ENCODE measurements around the gene CDON.

The CDON gene, protein sequence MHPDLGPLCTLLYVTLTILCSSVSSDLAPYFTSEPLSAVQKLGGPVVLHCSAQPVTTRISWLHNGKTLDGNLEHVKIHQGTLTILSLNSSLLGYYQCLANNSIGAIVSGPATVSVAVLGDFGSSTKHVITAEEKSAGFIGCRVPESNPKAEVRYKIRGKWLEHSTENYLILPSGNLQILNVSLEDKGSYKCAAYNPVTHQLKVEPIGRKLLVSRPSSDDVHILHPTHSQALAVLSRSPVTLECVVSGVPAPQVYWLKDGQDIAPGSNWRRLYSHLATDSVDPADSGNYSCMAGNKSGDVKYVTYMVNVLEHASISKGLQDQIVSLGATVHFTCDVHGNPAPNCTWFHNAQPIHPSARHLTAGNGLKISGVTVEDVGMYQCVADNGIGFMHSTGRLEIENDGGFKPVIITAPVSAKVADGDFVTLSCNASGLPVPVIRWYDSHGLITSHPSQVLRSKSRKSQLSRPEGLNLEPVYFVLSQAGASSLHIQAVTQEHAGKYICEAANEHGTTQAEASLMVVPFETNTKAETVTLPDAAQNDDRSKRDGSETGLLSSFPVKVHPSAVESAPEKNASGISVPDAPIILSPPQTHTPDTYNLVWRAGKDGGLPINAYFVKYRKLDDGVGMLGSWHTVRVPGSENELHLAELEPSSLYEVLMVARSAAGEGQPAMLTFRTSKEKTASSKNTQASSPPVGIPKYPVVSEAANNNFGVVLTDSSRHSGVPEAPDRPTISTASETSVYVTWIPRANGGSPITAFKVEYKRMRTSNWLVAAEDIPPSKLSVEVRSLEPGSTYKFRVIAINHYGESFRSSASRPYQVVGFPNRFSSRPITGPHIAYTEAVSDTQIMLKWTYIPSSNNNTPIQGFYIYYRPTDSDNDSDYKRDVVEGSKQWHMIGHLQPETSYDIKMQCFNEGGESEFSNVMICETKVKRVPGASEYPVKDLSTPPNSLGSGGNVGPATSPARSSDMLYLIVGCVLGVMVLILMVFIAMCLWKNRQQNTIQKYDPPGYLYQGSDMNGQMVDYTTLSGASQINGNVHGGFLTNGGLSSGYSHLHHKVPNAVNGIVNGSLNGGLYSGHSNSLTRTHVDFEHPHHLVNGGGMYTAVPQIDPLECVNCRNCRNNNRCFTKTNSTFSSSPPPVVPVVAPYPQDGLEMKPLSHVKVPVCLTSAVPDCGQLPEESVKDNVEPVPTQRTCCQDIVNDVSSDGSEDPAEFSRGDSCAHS (N-terminal part only)

DNA sequence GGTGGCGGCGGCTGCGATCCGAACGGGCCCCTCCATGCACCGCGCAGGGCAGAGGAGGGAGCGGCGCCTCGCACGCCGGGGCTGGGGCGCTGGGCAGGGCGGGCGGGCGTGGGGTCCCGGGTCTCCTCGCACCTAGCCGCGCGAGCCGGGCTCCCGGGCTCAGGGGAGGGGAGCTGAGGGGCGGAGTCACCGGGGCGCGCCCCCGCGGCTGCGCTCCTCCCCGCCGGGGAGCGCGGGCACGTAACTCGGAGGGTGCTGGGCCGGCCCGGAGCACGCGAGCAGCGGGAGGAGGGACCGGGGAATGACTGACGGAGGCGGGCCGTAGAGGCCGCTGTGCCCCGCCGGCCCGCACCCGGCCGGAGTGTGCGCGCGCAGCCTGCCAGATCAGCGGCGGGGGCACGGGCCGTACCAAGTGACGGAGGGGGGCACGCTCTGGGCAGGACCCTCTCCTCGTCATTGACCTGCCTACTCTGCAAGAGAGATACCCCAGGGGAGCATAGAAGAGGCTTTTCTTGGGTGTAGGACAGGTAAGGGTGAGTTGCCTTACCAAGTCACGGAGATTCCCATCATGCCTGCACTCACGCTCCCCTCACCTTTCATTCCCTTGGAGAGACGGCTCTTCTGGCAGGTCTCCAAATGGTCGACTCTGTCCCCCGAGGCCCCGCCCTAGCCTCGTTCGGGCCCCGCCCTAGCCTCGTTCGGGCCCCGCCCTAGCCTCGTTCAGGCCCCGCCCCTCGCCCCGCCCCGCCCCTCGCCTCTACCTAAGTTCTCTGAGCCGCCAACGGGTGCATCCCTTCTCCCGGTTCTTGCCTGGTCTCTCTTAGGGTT, at the start of gene CDON:
TSS of gene CDON (minus strand) at position 188 of the 828 bp plus-strand sequence. CDS start 39,390 bp downstream, outside the sequence.
- DNase-seq: peak; percentile 94

DNA sequence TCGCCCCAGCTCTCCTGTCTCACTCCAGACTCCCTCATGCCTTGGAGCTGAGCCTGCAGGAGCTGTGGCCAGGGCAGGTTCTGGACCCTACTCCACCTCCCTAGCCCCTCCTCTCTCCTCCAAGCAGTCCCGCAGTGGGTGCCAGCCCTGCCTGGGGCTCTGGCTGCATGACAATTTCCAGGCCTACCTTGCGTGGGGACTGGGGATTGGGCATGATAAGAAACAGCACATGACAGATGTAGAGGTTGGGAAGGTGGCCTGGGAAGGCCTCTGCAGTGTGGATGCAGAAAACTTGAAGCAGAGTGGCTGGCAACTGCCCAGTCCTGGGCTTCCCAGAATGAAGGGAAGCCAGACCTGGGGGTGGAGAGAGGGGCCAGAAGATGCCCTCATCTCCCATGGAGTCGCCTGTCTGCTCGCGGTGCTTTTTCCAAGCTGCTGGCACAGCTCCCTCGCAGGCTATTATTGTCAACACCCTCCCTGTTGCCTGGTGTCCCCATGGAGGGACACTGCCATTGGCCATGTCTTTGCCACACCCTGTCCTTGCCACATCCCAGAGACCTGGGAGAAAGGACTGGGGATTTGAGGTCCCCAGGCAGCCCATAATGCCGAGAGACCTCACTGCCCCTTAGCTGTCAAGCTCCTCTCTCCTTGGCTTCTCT, 48.9 kb upstream of the CDON start:
- no peak for DNase-seq

DNA sequence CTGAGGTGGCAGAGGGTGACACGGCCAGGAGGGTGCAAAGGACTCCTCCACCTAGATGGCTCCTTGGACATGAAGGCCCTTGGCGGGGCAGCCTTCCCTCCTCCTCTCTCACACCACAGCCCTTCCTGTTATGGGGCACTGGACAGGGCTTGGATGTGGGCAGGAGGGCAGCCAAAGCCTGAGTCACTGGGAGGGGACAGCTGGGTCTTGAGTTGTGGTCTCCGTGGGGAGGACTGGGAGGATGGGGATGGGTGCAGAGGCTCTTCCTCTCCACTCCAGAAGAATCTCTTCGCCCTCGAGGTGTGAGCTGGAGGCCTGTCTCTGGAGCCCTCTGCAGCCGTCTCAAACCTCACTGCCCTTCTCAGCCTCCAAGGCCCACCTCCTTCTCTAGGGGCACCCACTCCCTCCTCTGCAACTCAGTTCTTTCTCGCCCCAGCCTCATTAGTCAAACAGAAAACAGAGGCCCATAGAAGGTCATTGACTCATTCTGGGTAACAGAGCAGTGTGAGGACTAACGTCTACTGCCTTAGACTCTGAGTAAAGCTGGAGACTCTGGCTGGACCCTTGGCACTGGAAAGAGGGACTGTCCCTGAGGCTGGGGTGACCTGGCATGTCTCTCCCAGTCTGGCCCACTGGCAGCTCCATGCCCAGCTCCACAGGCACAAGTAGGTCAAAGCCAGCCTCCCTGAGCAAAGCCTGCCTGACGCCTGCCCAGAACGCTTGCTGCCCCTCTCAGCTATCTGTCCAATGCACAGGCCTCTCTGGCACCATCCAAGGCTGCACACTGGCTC, 47.5 kb upstream of the CDON start:
- no peak for DNase-seq

DNA sequence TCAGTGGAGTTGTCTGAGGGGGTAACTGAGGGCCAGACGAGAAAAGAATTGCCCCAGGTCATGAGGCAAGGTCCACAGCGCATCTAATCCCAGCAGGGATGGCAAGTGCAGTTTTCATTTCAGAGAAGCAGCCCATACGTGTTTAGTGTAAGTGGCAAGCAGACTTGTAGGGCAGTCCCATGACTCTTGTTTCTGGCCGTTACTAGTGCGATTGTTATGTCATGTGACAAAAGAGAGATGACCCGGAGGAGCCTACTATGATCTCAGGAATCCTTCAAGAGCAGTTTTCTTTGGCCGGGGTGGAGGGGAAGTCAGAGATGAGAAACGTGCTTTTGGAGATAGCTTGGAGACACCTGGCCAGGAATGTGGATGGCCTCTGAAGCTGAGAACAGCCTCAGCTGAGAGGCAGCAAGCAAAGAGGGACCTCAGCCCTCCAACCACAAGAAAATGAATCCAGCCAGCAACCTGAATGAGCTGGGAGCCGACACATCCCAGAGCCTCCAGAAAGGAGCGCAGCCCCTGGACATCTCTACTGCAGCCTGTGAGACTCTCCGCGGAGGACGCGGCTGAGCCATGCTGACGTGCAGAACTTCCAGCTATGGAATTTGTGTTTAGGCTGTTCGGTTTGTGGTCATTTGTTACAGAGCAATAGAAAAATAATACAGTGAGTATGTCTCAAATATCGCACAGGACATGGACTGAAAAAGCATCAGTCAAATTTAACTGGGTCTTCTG, 44.1 kb upstream of the CDON start:
- no peak for DNase-seq

DNA sequence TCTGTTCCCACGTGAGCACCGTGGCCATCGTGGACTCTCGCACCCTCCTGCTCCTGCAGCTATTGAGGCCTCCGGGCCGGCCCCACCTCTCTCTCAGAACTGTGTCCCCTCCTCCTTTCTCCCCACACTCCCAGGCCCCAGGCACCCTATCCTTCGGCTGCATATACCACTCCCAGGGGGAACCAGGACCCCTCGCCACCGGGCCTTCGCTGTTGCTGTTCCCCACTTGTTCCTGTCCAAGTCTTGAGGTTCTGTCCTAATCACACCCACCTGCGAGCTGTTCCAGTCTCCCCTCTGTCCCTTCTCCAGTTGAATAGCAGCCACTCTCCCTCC, 43.0 kb upstream of the CDON start:
- DNase-seq: no peak

DNA sequence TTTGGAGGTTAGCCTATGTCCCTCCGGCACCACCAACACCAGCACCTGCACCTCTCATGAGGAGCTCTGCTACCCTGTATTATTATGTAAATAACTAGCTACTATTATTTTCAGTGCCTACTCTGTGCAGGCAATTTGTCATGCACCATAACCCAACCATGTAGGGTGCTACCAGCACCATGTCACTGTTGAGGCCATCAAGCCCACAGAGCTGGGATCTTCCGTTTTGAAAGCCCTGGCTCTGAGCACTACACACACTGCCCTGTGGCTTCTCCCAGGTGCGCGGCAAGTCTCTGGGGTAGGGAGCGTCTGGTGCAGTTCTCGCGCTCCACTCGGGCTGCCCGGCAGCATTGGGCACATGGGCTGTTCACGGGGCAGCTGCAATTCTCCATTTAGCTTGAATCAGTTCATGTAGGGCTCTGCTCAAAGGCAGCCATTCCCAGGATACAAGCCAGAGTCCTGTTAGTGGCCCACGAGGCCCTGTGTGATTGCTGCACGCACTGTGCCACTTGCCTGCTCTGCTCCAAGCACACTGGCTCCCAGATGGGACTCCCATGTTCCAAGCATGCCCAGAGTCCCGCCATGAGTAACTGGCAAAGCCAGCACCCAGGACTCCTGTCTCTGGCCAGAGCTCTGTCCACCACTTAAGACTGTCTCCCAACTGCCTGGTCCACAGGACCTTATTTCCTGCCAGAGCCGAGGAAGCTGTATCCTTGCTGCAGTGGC, 42.5 kb upstream of the CDON start:
- DNase-seq: no peak

DNA sequence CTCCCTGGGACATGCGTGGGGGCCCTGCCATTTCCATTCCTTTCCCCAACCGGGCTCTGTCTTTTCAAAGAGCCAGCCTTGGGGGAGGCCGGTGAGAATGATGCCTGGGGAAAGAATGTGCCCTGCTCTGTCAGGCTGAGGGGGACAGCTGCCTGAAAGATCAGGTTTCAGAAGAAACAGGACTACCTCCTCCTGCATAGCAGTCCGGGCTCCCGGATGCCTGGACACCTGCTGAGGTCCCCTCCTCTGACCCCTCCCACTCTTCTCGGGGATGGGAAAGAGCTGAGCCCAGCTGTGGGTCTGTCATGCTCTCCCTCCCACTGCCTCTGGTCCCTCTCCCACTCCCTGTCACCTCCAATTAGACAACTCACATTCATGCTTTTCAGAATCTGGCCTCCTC, 41.8 kb upstream of the CDON start:
- no peak for DNase-seq

DNA sequence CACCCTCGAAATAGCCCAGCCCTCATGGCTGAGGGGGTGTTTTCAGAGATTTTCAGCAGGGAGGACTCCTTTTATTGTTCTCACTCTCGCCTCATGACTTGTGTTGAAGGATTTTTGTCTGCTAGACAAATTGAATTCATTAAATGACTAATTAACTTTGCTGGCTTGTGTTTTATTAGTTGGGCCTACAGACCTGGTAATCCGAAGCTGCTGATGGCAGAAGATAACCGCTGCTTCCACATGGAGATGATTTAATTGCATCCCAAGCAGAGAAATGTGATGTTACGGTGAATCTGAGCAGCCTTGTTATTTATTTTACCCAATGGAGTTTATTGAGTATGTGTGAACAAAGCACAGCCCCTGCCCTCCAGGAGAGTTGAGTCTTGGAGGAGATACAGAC, 40.5 kb upstream of the CDON start:
- DNase-seq: no peak

DNA sequence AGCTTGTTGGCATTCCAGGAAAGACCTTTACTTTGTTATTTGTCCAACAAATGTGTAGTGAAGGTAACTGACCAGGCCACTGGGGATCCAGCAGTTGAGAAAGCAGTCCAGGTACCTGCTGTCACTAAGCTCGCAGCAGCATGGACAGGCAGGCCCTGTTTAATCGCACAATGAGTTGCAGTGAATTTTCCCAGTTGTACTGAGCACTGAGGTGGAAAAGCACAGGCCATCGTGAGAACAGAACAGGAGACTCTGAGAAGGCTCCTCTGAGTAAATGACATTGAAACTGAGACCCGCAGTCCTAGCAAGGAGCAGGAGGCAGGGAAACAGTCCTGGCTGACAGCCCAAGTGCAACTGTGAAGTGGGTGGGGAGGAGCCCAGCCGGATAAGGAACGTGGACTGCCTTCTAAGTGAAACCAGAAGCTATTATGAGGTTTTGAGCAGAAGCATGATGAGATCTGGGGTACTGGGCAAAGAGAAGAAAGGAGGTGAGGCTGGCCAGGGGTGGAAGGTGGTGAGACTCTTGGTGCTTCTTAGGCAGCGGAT, 39.8 kb upstream of the CDON start:
- no peak for DNase-seq

DNA sequence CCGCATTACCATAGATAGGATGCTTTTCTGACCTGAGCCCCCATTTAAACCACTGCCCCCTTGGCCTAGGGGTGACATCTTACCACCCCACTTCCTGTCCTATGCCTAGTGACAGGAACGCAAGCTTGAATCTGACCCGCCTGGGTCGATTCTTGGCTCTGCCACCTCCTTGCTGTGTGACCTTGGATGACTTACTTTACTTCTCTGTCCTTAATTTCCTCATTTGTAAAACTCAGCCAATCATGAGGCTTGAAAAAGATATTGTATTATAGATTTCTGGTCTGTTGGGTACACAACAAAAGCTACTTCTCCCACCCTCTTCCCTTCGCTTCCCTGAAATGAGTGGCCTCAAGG, 39.2 kb upstream of the CDON start:
- no peak for DNase-seq

DNA sequence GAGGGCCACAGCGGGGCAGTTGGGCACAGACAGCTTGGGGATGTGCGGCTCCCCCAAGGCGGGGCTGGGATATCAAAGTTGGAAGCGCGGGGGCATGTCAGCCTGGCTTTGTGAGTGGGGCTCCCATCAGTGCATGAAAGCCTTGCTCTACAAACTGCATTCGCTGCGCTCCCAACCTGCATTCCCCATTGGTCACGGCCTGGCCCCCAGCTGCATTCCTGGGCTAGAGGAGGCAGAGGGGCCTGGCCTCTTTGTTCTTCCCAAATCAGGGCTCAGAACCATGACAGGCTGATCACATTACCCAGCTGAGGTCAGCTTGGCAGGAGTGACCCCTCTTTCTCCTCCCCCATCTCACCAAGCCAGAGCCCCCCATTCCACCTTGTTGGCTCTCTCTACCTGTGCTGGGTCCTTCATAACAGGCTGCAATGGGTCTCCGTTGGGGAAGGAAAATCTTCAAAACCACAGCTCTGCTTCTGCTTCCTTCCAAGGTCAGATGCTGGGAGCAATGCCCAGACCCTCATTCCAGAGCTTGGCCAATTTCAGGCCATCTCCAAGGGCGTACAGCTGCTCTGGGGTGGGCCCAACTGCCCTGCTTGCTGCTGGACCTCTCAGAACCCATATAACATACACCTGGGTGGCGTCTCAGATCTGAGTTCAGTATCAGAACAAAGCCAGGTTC, 38.7 kb upstream of the CDON start:
- no peak for DNase-seq

DNA sequence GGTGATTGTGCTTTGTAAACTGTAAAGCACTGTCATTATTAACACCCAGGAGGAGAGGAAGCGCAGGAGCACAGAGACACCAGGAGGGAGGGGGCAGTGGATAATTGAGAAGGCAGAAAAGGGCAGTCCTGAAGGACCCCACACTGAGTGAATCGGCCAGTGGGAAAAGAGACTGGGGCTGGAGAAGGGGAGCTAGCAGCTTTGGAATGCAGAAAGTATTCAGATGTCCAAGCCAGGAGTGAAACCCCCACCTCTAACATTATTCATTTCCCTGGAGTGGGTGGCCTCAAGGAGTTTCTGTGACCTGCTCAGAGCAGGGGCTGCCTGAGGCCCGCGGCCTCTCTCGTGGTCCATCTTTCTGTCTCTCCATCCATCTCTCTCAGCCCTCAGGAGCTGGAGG, 38.0 kb upstream of the CDON start:
- no peak for DNase-seq

DNA sequence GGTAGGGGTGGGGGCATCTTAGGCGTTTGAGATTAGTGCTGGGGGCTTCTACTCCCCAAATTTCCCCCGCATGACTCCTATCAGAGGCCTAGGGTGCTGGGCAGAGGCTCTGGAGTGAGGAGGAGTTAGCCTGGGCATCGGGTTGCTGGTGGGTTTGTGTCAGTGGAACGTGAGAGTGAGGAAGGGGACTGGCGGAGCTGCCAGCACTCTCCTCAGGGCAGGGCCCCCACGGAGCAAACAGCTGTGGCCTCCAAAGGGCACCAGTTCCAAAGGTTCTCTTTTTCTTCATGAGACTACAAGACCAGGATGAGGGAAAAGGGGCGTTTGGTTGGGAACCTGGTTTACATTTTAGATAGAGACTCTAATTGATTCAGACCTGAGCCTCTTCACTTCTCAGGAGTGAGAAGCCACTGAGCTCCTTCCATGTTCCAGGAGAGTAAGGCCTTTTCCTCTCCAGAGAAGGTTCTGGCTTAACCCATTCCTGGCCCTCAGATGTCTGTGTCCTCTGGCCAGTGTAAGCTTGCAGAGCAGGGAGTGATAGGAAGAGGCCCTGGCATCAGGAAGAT, 35.6 kb upstream of the CDON start:
- no peak for DNase-seq

DNA sequence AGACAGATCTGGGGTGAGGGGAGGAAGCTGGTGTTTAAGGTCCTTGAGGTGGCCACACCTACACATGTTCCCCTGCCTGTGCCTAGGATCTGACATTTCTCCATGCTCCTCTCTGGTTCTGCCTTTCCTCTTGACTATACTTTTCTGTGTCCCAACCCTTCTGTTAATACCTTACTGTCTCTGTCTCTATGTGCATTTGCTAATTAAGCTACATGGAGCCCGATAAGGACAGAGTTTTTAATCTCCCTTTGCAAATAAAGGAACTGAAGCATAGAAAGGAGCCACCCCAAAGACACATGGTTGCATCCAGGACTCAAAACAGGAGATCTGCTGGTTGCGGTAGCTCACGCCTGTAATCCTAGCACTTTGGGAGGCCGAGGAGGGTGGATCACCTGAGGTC, 33.1 kb upstream of the CDON start:
- no peak for DNase-seq

DNA sequence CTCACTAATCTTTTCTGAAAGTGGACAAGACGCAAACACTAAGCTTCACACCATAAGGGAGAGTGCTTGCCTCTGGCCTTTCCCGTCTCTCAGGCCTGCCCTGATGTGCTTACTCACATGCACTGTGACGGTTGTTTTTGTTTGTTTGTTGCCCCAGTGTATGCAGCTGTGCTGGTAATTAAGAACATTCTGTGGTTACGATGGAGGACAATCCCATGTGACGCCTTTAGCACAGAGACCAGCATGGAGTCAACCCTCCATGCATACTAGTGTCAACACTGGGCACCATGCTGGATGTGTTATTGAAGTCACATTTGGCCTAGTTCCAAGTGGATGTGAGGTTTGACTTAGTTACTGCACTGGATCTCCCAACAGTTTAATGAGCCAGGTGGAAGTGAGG, 27.8 kb upstream of the CDON start:
- no peak for DNase-seq

DNA sequence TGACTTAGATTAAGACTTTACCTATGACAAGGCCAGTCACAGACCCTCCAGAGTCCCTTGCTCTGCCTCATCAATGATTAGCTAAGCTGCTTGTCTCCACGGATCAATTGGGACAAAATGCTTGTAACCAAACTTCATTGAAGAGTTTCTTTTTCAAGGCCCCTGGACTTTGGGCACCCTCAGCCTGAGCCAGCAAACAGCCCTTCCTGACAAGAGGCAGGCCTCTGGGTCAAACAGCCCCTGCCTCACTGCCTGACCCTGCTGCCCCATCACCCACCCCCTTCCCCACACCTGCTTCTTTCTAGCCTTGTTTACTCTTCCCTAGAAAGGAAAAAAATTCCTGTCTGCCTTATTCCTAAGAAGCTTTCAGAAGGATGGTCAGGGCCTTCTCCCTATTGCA, 26.3 kb upstream of the CDON start:
- no peak for DNase-seq

DNA sequence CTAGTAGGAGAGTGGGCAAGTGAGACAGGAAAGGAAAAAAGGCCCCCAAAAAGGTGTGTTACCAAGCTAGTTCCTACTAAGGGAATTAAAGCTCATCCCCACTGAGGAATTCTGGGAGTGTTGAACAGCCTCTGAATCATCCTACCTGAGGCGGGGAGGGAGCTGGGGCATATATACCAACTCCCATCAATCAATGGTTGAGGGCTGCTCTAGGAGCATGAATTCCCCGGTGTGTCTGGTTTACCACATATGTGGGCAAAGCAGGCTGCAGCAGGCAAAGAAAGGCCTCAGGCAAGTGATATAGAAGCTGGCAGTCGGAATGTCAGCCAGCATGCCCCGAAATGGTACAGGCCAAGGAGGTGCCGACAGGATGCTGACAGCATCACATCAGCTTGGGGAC, 23.6 kb upstream of the CDON start:
- DNase-seq: no peak

DNA sequence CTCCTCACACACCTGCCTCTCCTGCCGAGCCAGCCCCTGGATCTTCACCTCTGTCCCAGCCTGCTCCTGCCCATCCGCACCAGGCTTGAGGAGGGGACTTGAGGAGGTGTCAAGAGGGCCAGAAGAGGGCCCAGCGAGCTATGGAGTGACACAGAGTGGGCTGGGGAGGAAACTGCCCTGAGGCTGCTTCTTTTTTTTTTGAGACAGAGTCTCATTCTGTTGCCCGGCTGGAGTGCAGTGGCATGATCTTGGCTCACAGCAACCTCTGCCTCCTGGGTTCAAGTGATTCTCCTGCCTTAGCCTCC, 21.9 kb upstream of the CDON start:
- no peak for DNase-seq
